ENCODE data around the gene KRTCAP2. TPM values are rescaled to one million over a fixed set of nuclear protein-coding genes. Genes with fewer than 3 reads are reported as not detected.
A peak's percentile ranks its signal among the peaks of the same experiment; 100 is the strongest.

KRTCAP2 gene
- polyA plus RNA-seq, 3 donors = 157 to 256 (median 247) TPM

DNA sequence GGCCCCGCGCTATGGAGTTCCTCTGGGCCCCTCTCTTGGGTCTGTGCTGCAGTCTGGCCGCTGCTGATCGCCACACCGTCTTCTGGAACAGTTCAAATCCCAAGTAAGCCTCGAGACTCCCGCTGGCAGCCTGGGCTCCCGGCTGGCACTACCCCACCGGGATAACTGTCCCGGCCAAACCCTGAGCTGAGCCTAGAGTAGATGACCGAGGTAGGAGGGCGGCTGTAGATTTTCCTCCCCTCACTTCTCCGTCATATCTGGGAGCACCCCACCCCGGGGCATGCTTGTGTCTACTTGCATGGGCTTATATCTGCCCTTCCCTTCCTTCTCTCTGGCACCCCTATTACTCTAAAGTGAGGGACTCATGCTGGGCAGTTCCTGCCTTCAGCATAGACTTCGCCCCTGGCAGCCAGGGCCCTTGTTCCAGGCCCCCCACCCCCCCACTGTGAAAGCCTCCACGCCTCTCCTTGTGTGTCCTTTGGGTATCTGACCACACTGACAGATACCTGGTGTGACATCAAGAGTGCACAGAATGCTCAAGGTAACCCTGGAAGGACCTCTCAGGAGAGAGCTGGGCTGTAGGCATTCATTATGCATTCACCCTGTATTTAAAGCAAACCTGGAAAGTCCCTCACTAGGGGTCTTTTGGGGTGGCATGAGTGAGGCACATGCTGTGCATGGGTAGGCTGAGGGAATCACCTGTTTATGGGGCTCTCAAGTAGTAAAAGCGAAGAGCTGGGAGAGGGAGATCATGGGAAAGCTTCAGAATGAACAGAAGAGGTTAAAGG, 44.9 kb downstream of the KRTCAP2 start:
- peaks cover 59 to 86% (median 76%) of the 10 kb centered on the region in 3 donors for H3K27me3 Mint-ChIP-seq (ENCODE audit: low read depth in 3 of 3)
- intact Hi-C loops (cut with micrococcal nuclease) = loop anchor here (5.0 kb wide), 3 partner anchors 34 to 39 kb away; no protein-coding TSS in a partner anchor
- H3K9me3 Mint-ChIP-seq = peaks cover 0 to 22% (median 11%) of the 10 kb centered on the region in 7 donors
- H3K36me3 Mint-ChIP-seq = peaks cover 5 to 20% of the 10 kb centered on the region in 2 donors
- peak overlapping the region; percentile 67 to 85 for H3K4me3 Mint-ChIP-seq
- TF ChIP-seq, protein P1, sequence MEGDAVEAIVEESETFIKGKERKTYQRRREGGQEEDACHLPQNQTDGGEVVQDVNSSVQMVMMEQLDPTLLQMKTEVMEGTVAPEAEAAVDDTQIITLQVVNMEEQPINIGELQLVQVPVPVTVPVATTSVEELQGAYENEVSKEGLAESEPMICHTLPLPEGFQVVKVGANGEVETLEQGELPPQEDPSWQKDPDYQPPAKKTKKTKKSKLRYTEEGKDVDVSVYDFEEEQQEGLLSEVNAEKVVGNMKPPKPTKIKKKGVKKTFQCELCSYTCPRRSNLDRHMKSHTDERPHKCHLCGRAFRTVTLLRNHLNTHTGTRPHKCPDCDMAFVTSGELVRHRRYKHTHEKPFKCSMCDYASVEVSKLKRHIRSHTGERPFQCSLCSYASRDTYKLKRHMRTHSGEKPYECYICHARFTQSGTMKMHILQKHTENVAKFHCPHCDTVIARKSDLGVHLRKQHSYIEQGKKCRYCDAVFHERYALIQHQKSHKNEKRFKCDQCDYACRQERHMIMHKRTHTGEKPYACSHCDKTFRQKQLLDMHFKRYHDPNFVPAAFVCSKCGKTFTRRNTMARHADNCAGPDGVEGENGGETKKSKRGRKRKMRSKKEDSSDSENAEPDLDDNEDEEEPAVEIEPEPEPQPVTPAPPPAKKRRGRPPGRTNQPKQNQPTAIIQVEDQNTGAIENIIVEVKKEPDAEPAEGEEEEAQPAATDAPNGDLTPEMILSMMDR (IDR thresholded peaks at IDR 0.05) = no peak
- H3K79me2 ChIP-seq (ENCODE audit: insufficient read depth, low read length) = no peaks in the 10 kb centered on the region
- H3K4me1 Mint-ChIP-seq = peaks cover 34% of the 10 kb centered on the region
- peaks cover 45 to 69% of the 10 kb centered on the region in 2 donors for H3K27me3 ChIP-seq (ENCODE audit: control insufficient read depth in 2 of 2, insufficient read depth in 2 of 2, low read length in 2 of 2)
- WGBS (ENCODE audit: insufficient coverage) = 7% methylated on average over 8 of the region's 17 CpGs
- H4K20me1 ChIP-seq (ENCODE audit: insufficient read depth, low read length) = no peaks in the 10 kb centered on the region
- no peaks in the 10 kb centered on the region for H3K36me3 ChIP-seq (replicated peaks in 1 of 2; ENCODE audit: control insufficient read depth in 1 of 2, insufficient read depth in 2 of 2, low read length in 2 of 2)
- peak overlapping the region in 4 of 7 donors; percentile 8 to 76 (median 26) for H3K27ac Mint-ChIP-seq
- peak overlapping the region; percentile 17 for H3K9ac ChIP-seq (ENCODE audit: insufficient read depth, low read length, poor library complexity, severe bottlenecking)
- H3K4me2 ChIP-seq (replicated peaks; ENCODE audit: extremely low read depth, low read length, poor library complexity, severe bottlenecking) = peak overlapping the region; percentile 78
- H3K9me3 ChIP-seq (replicated peaks in 1 of 2; ENCODE audit: control insufficient read depth in 1 of 2, insufficient read depth in 1 of 2, low read length in 2 of 2) = peaks cover 0 to 17% of the 10 kb centered on the region in 2 donors
- peak overlapping the region; percentile 72 for H2AFZ ChIP-seq (ENCODE audit: insufficient read depth, low read depth, low read length, poor library complexity, severe bottlenecking)
- peaks cover 25 to 33% of the 10 kb centered on the region in 2 donors for H3K4me1 ChIP-seq (ENCODE audit: control insufficient read depth in 1 of 2, insufficient read depth in 2 of 2, low read length in 2 of 2)
- peak overlapping the region in 2 of 3 experiments; percentile 24 to 70 for H3K4me3 ChIP-seq (replicated peaks in 1 of 3; ENCODE audit: low read depth in 2 of 3, low read length in 3 of 3)
- no peak for DNase-seq
- no peak overlapping the region for H3K27ac ChIP-seq (ENCODE audit: low read depth in 1 of 2, low read length in 2 of 2)

DNA sequence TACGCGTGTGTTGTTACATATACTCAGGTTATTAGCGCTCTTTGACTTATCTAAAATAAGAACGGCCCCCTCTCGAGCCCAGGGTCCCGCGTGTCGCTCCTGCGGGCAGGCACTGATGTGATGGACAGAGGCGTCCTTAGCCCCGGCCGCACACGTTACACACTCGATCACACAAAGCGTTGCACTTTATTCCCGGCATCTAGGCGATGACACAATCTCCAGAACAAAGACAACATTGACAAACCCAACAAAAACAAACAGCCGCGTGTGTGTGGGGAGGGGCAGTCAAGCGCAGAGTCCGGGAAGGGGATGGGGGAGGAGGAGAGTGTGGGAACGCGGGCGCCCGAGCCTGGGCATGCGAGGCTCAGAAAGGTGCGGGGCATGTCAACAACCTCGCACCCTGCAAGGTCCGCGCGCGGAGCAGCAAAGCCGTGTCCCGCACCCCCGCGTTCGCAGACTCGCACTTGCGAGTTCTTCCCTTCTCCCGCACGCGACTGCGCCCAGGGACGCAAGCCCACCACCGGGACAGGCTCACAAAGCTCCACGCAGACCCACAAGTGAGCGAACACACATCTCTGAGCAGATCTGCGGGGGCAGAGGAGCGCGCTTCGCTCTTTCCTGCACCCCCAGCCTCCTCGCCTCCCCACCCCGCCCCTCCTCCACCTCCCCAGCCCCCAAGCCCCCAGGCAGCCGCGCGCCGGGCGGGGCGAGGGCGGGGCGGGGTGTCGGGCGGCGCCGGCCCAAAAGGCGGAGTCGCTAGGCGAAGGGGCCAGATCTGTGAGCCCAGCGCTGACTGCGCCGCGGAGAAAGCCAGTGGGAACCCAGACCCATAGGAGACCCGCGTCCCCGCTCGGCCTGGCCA, 45.8 kb downstream of the KRTCAP2 start, which contains the start of gene EFNA1:
Gene EFNA1 (plus strand): TSS at position 772 of the 862 bp plus-strand sequence. CDS start 102 bp downstream, outside the sequence.
- TF ChIP-seq, protein P1 (IDR thresholded peaks at IDR 0.05) = no peak
- Histone ChIP-seq H4K20me1 (ENCODE audit: insufficient read depth, low read length) (no peaks in the 10 kb centered on the region), H3K36me3 (replicated peaks in 1 of 2; ENCODE audit: control insufficient read depth in 1 of 2, insufficient read depth in 2 of 2, low read length in 2 of 2) (no peaks in the 10 kb centered on the region), H3K79me2 (ENCODE audit: insufficient read depth, low read length) (no peaks in the 10 kb centered on the region), H3K9ac (ENCODE audit: insufficient read depth, low read length, poor library complexity, severe bottlenecking) (peak within 1 kb of the TSS; percentile 17), H2AFZ (ENCODE audit: insufficient read depth, low read depth, low read length, poor library complexity, severe bottlenecking) (peak within 1 kb of the TSS; percentile 72), H3K27me3 (ENCODE audit: control insufficient read depth in 2 of 2, insufficient read depth in 2 of 2, low read length in 2 of 2) (peaks cover 45 to 69% of the 10 kb centered on the region in 2 donors), H3K4me3 (replicated peaks in 1 of 3; ENCODE audit: low read depth in 2 of 3, low read length in 3 of 3) (peak within 1 kb of the TSS; percentile 4 to 70 (median 30)), H3K9me3 (replicated peaks in 1 of 2; ENCODE audit: control insufficient read depth in 1 of 2, insufficient read depth in 1 of 2, low read length in 2 of 2) (peaks cover 0 to 17% of the 10 kb centered on the region in 2 donors), H3K4me2 (replicated peaks; ENCODE audit: extremely low read depth, low read length, poor library complexity, severe bottlenecking) (peak within 1 kb of the TSS; percentile 78), H3K27ac (ENCODE audit: low read depth in 1 of 2, low read length in 2 of 2) (no peak within 1 kb of the TSS), H3K4me1 (ENCODE audit: control insufficient read depth in 1 of 2, insufficient read depth in 2 of 2, low read length in 2 of 2) (peaks cover 25 to 33% of the 10 kb centered on the region in 2 donors)
- H3K36me3 Mint-ChIP-seq = peaks cover 5 to 20% of the 10 kb centered on the region in 2 donors
- peaks cover 34% of the 10 kb centered on the region for H3K4me1 Mint-ChIP-seq
- under 1% methylated on average over 55 of the region's 76 CpGs for WGBS (ENCODE audit: insufficient coverage)
- peaks cover 0 to 22% (median 11%) of the 10 kb centered on the region in 7 donors for H3K9me3 Mint-ChIP-seq
- H3K27me3 Mint-ChIP-seq (ENCODE audit: low read depth in 3 of 3) = peaks cover 62 to 90% (median 78%) of the 10 kb centered on the region in 3 donors
- DNase-seq = peak in 2 of 3 donors; percentile 20 to 23
- intact Hi-C loops (cut with micrococcal nuclease) = loop anchor here (5.0 kb wide), 3 partner anchors 35 to 40 kb away; no protein-coding TSS in a partner anchor
- H3K4me3 Mint-ChIP-seq = peak within 1 kb of the TSS; percentile 76 to 89
- H3K27ac Mint-ChIP-seq = peak within 1 kb of the TSS in 5 of 7 donors; percentile 15 to 76 (median 53)

Data from CD14-positive monocyte (primary cell).